GM12875 (cell line): ENCODE results near the gene MALAT1.

ENCODE experiments used
- H3K4me3 ChIP-seq: one replicate; pipeline ENCODE4 v1.5.1; 2011; ENCODE audit warnings: low read depth, low read length, control low read depth
- TF ChIP-seq, protein P1 (sequence below): IDR thresholded peaks from 2 replicates; pipeline ENCODE4 v1.5.1; 2011; ENCODE audit warnings: low read depth, mild to moderate bottlenecking, control low read depth, inconsistent platforms, low read length, moderate library complexity, borderline replicate concordance; ENCODE audit not compliant: insufficient read depth

Gene MALAT1

GRCh38 chr11:65553301-65554001, 54.6 kb downstream of the MALAT1 start:
- no peak overlapping the region for H3K4me3 ChIP-seq

DNA sequence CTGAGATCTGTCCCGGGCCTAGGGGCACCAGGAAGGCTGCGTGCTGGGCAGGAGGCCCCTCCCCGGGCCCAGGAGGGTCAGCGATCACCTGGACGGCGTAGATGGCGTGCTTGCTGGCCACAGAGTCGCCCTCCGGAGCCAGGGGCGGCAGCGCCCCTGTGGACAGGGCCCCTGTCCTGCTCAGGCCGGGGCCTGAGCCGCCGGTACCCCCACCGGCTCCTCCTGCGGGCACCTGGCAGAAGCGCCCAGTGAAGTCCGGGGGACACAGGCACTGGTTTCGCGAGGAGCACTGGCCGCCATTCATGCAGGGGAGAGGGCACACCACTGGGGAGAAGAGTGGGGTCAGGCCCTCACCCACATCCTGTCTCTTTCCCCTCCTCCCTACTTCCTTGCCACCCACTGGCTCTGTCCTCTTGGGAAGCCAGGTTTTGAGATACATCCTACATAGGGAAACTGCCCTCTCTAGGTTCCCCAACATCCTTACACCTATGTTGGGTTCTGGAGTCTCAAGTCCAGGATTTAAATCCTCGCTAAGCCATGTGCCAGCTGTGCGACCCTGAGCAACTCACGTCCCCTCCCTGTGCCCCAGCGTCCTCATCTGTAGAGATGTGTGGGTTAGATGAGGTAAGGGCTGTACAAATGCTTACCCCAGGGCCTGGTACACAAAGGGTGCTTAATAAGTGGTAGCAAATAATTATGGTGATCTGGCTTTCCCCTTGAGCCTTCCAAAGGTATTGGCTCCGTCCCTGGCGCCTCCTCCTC, 55.4 kb downstream of the MALAT1 start:
- H3K4me3 ChIP-seq: no peak overlapping the region
- TF ChIP-seq, protein P1, sequence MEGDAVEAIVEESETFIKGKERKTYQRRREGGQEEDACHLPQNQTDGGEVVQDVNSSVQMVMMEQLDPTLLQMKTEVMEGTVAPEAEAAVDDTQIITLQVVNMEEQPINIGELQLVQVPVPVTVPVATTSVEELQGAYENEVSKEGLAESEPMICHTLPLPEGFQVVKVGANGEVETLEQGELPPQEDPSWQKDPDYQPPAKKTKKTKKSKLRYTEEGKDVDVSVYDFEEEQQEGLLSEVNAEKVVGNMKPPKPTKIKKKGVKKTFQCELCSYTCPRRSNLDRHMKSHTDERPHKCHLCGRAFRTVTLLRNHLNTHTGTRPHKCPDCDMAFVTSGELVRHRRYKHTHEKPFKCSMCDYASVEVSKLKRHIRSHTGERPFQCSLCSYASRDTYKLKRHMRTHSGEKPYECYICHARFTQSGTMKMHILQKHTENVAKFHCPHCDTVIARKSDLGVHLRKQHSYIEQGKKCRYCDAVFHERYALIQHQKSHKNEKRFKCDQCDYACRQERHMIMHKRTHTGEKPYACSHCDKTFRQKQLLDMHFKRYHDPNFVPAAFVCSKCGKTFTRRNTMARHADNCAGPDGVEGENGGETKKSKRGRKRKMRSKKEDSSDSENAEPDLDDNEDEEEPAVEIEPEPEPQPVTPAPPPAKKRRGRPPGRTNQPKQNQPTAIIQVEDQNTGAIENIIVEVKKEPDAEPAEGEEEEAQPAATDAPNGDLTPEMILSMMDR: no peak

More at GRCh38 chr11:65553301-65554001, 54.6 kb downstream of the MALAT1 start:
- TF ChIP-seq, protein P1: no peak

DNA sequence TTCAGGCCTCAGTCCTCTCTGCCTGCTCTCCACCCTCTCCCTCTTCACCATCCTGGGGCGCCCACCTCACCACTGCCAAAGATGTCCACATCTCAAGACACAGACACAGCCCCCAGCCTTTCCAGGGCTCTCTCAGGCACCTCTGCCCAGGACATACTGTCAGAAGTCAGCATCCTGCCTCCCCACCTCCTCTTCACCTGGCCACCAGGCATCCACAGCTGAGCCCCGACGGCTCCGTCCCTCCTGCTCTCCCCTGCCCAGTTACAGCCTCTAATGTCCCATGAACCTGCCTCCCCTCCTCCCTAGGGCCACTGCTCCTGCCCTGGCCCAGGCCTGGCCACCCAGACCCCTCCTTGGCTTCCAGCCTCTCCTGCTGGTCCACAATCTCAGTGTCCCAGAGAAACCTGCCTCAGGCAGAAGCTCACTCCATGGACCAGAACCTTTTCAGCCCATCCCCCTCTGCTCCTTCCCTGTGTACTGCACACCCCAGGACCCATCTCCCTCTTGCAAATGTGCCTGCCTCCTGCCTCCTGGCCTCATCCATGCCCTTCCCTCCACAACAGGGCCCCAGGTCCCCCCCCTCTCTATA, 56.1 kb downstream of the MALAT1 start:
- H3K4me3 ChIP-seq: no peak overlapping the region
- TF ChIP-seq, protein P1: no peak

DNA sequence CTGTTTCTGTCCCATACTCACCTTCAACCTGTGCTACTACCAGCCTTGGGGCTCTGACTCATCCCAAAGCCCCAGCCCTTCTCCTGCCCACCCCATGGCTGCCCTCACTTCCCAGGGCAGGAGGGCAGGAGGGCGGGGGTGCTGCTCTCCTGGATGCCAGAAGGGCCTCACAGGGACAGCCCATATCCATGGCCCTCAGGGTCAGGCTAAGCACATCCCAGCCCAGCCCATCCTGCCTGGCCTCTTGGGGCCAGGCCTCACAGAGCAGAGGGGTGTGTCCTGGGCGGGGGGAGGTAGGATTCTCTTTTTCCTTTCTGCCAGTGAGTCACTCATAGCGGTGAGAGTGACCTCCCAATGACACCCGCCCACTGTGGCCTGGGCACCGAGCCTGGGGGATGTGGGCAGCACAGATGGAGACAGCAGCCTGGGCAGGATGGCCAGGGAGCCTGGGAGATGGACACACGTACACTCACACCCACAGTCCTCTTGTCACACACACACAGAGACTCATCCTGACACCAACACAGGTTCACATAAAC, 56.9 kb downstream of the MALAT1 start:
- TF ChIP-seq, protein P1: no peak

More for the DNA sequence above, 56.9 kb downstream of the MALAT1 start:
- H3K4me3 ChIP-seq: no peak overlapping the region
